GM12878 (cell line): ENCODE measurements around the gene EIF4E2. TPM values are rescaled to one million over a fixed set of nuclear protein-coding genes. Genes with fewer than 3 reads are reported as not detected.

Source experiments
- ATAC-seq: fragments of 200-7000 bp; cut with Tn5 transposase; 3 replicates; pipeline ENCODE4 v1.9.1; 2020; ENCODE audit warnings: mild to moderate bottlenecking, moderate library complexity
- BruUV-seq: library from RNA; stranded (reverse); fragments of 400-500 nt; replicated peaks from 2 replicates; lab custom pipeline; 2021; lab: Mats Ljungman, UMichigan
- CTCF ChIA-PET: fragments of 300-600 bp; sonication (Branson Sonifier 250); formaldehyde crosslinking; extraction: SDS; loops from one replicate; lab custom pipeline; 2021; ENCODE audit warnings: inconsistent platforms; lab: Yijun Ruan, JAX
- POLR2A ChIA-PET: fragments of 350-600 bp; formaldehyde crosslinking; extraction: SDS; loops from one replicate; lab custom pipeline; 2021; ENCODE audit warnings: inconsistent platforms; lab: Charles Lee
- RAD21 ChIA-PET: fragments of 300-600 bp; sonication (Branson Sonifier 250); formaldehyde crosslinking; loops from one replicate; lab custom pipeline; 2023; ENCODE audit warnings: antibody characterized with exemption; ENCODE audit not compliant: unreplicated experiment; lab: Charles Lee
- SMC1A ChIA-PET: fragments of 300-600 bp; sonication (Branson Sonifier 250); formaldehyde crosslinking; loops from one replicate; lab custom pipeline; 2023; ENCODE audit not compliant: unreplicated experiment, uncharacterized antibody; lab: Charles Lee
- DNase-seq: peaks from one replicate; pipeline ENCODE4 v3.0.0-alpha.2; 2011; ENCODE audit warnings: low read depth, low spot score
- FAIRE-seq: peaks from 3 replicates; lab custom pipeline; 2011; peaks lifted over from hg19 to GRCh38; lab: Jason Lieb, UNC
- H2AFZ ChIP-seq: 2 replicates; pipeline ENCODE4 v1.6.0; 2011; ENCODE audit warnings: low read depth, low read length, control low read depth; ENCODE audit not compliant: control insufficient read depth
- H3K27ac ChIP-seq: 2 replicates; pipeline ENCODE4 v1.5.1; 2011; ENCODE audit warnings: control low read depth; ENCODE audit not compliant: control insufficient read depth, insufficient read depth
- H3K27me3 ChIP-seq, 2 experiments: replicated peaks in 1 of 2; 2 replicates each; pipeline versions ENCODE4 v1.6.0 to v1.6.1; 2011; ENCODE audit warnings: low read length in 1 of 2; ENCODE audit not compliant: control insufficient read depth in 2 of 2, insufficient read depth in 2 of 2
- H3K36me3 ChIP-seq, 2 experiments: 2 replicates each; pipeline ENCODE4 v1.5.1; 2011; ENCODE audit warnings: low read length in 1 of 2; ENCODE audit not compliant: control insufficient read depth in 2 of 2, insufficient read depth in 2 of 2
- H3K4me1 ChIP-seq: 2 replicates; pipeline ENCODE4 v1.6.1; 2011; ENCODE audit warnings: mild to moderate bottlenecking, low read length, moderate library complexity, mixed read lengths; ENCODE audit not compliant: control insufficient read depth, insufficient read depth
- H3K4me2 ChIP-seq: 2 replicates; pipeline ENCODE4 v1.6.0; 2011; ENCODE audit warnings: control low read depth; ENCODE audit not compliant: control insufficient read depth, insufficient read depth
- H3K4me3 ChIP-seq: fragments of 200-600 bp; sonication (generic); 2 replicates; pipeline ENCODE4 v1.5.1; 2016
- H3K79me2 ChIP-seq: 2 replicates; pipeline ENCODE4 v1.6.0; 2011; ENCODE audit warnings: low read length; ENCODE audit not compliant: control insufficient read depth, insufficient read depth
- H3K9ac ChIP-seq: 2 replicates; pipeline ENCODE4 v1.8.0; 2011; ENCODE audit warnings: low read length, control low read depth, mixed read lengths; ENCODE audit not compliant: control insufficient read depth, insufficient read depth
- H3K9me3 ChIP-seq: replicated peaks from 3 replicates; pipeline ENCODE4 v1.5.1; 2011; ENCODE audit warnings: mild to moderate bottlenecking, low read length; ENCODE audit not compliant: control insufficient read depth, insufficient read depth
- H4K20me1 ChIP-seq: 2 replicates; pipeline ENCODE4 v1.6.0; 2011; ENCODE audit not compliant: control insufficient read depth, insufficient read depth
- ATF3 ChIP-seq: IDR thresholded peaks from 2 replicates; pipeline ENCODE4 v1.6.1; 2011; ENCODE audit warnings: low read depth, mild to moderate bottlenecking, low read length, moderate library complexity, borderline replicate concordance; ENCODE audit errors: extremely low read depth
- ATF7 ChIP-seq: fragments of 450-650 bp; IDR thresholded peaks from 2 replicates; pipeline ENCODE4 v1.6.1; 2016; ENCODE audit warnings: low read depth, mild to moderate bottlenecking
- JUNB ChIP-seq: IDR thresholded peaks from 2 replicates; pipeline ENCODE4 v1.6.1; 2016; ENCODE audit warnings: antibody characterized with exemption, mild to moderate bottlenecking
- LARP7 ChIP-seq: fragments of 450-650 bp; IDR thresholded peaks from 2 replicates; pipeline ENCODE4 v1.6.1; 2017; ENCODE audit warnings: mild to moderate bottlenecking
- MEF2A ChIP-seq: IDR thresholded peaks from 2 replicates; pipeline ENCODE4 v1.6.1; 2011; ENCODE audit warnings: low read depth, mild to moderate bottlenecking, low read length, moderate library complexity; ENCODE audit not compliant: insufficient read depth
- MEF2B ChIP-seq: fragments of 450-650 bp; IDR thresholded peaks from 2 replicates; pipeline ENCODE4 v1.6.1; 2018; ENCODE audit warnings: mild to moderate bottlenecking, moderate library complexity; ENCODE audit not compliant: partially characterized antibody, poor library complexity, severe bottlenecking
- PML ChIP-seq: IDR thresholded peaks from 2 replicates; pipeline ENCODE4 v1.6.1; 2012; ENCODE audit warnings: low read length, inconsistent platforms
- POLR2AphosphoS2 ChIP-seq: IDR thresholded peaks from 2 replicates; pipeline ENCODE4 v1.6.1; 2011; ENCODE audit warnings: low read depth, mild to moderate bottlenecking, low read length, improper control_type of control experiment, moderate library complexity
- RCOR1 ChIP-seq: conservative IDR thresholded peaks from 2 replicates; pipeline ENCODE4 v1.6.1; 2012; ENCODE audit warnings: low read depth, low read length, improper control_type of control experiment
- RUNX3 ChIP-seq: IDR thresholded peaks from 2 replicates; pipeline ENCODE4 v1.6.1; 2012; ENCODE audit warnings: low read length, inconsistent platforms
- YBX1 ChIP-seq: fragments of 450-650 bp; IDR thresholded peaks from 2 replicates; pipeline ENCODE4 v1.6.1; 2016; ENCODE audit warnings: antibody characterized with exemption
- ZBTB40 ChIP-seq: fragments of 450-650 bp; IDR thresholded peaks from 2 replicates; pipeline ENCODE4 v1.6.1; 2016; ENCODE audit warnings: mild to moderate bottlenecking, moderate library complexity, borderline replicate concordance
- WGBS: methylation state at CpG from one replicate; pipeline ENCODE4 v1.1.6; 2016; ENCODE audit warnings: low lambda C conversion rate; ENCODE audit not compliant: insufficient replicate concordance, insufficient coverage; ENCODE audit errors: missing lambda C conversion rate; 5-methylcytosine and 5-hydroxymethylcytosine counted together
- in situ Hi-C: fragments of 300-500 bp; cut with MboI; formaldehyde crosslinking; loops from 9 replicates; pipeline ENCODE4 v1.14.3; 2018; ENCODE audit warnings: mixed read lengths
- intact Hi-C: fragments of 100-400 bp; cut with micrococcal nuclease; formaldehyde crosslinking; loops from one replicate; pipeline ENCODE4 v1.14.2; 2022; ENCODE audit not compliant: unreplicated experiment
- polyA plus RNA-seq, 11 experiments: library from polyadenylated mRNA; depleted of rRNA in 4 of 11; unstranded in 6 of 11; stranded (reverse) in 5 of 11; fragments of >200 nt; fragmentation: Nextera tagmentation in 4 of 11; fragmentation: Illumina TruSeq in 1 of 11; extraction: Ambion mirVana in 4 of 11; extraction: Trizol in 1 of 11; gene quantifications; 1 replicate in 1 of 11; 2 replicates in 10 of 11; pipeline versions ENCODE4 v1.2.1 to v1.2.3, GENCODE V29; 2011 to 2016; ENCODE audit warnings: inconsistent platforms in 2 of 11, missing spikeins in 2 of 11, low read depth in 1 of 11
- total RNA-seq, 4 experiments: library from RNA; depleted of rRNA in 3 of 4; stranded (reverse); fragments of >200 nt in 3 of 4; fragmentation: Illumina TruSeq in 1 of 4; extraction: Trizol in 1 of 4; gene quantifications; 2 replicates each; pipeline versions ENCODE4 v1.2.1 to v1.2.3, GENCODE V29; 2013 to 2021

Gene EIF4E2
- total and polyA plus RNA-seq, 10 of the 15 experiments (the other 5 are each of a cell fraction or from before 2014, with no cell fraction given), result 56.1 to 158 (median 110) TPM

GRCh38 chr2:232603283-232603682, 52.8 kb downstream of the EIF4E2 start (continued):
- TF ChIP-seq RCOR1 (no peak), MEF2A (no peak)

GRCh38 chr2:232604535-232604934, 54.0 kb downstream of the EIF4E2 start:
- ChIA-PET SMC1A (interaction anchor here (1.2 kb wide), 1 partner anchor 418 kb away, joined by 3 read pairs; no protein-coding TSS in a partner anchor), RAD21 (no interaction called here), CTCF (interaction anchor here (1.8 kb wide), 1 partner anchor 12 kb away, joined by 8 read pairs; no protein-coding TSS in a partner anchor), POLR2A (no interaction called here)
- TF ChIP-seq POLR2AphosphoS2 (no peak), LARP7 (no peak), ZBTB40 (no peak), ATF3 (no peak), YBX1 (no peak), RUNX3 (no peak), PML (no peak), MEF2B (no peak), ATF7 (no peak), RCOR1 (no peak), JUNB (no peak)
- no TSS peak for BruUV-seq
- Histone ChIP-seq H3K4me1 (no peaks in the 10 kb centered on the region), H3K9me3 (no peaks in the 10 kb centered on the region), H3K36me3 (no peaks in the 10 kb centered on the region), H3K4me3 (no peak overlapping the region), H3K27me3 (no peaks in the 10 kb centered on the region), H3K4me2 (no peak overlapping the region), H2AFZ (no peak overlapping the region), H3K9ac (no peak overlapping the region), H3K27ac (no peak overlapping the region), H4K20me1 (no peaks in the 10 kb centered on the region), H3K79me2 (no peaks in the 10 kb centered on the region)
- in situ Hi-C loops, result no loop called here
- WGBS, result 87% methylated on average over 10 of the region's 10 CpGs
- intact Hi-C loops, result no loop called here
- no peak for DNase-seq
- no peak for FAIRE-seq
- ATAC-seq, result no peak
